Measurements from ENCODE around the gene ZBTB22.

Gene ZBTB22

DNA sequence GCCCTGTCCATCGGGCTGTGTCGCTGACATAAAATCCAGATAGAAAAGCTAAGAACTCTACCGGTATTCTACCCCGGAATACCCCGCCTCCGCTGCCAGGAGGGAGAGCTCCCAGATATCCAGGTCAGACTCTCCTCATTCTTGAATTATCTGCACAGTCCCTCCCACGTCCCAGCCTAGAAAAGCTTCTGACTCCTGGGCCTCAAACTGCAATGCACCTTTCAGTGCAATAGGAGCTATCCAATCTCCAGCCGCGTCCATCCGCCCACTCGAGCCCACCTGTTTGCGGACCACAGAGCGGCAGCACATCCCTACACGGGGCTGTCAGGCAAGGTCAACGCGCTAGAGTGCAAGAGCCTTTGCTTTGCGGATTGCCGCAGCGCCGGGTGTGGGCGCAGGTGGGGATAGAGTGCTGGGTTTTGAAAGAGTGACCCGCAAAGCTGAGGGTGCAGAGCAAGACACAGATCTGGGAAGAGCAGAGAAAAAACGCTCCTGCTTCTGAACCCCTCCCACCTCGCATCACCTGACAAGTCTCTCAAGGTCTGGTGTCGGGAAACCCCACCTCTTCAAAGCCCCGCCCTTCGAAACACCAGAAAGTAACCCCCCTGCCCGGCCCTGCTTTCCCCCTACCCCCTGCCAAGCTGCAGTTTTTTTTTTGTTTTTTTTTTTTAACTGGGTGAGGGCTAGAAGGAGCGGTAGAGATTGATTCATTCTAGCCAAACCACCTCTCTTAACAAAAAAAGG lies 5.0 kb downstream of the ZBTB22 start:
- no peak for TF ChIP-seq CTCF (IDR thresholded peaks at IDR 0.05)
- peak overlapping the region; percentile 91 for H2AFZ ChIP-seq
- H3K4me2 ChIP-seq (ENCODE audit: low read length): peak overlapping the region; percentile 100
- peak overlapping the region; percentile 94 for H3K4me3 ChIP-seq (ENCODE audit: low read depth, low read length)
- H3K4me1 ChIP-seq: peaks cover 17% of the 10 kb centered on the region
- peaks cover 18% of the 10 kb centered on the region for H3K79me2 ChIP-seq
- no peaks in the 10 kb centered on the region for H3K36me3 ChIP-seq (ENCODE audit: control insufficient read depth, insufficient read depth, low read length)
- no peaks in the 10 kb centered on the region for H3K9me3 ChIP-seq (ENCODE audit: control insufficient read depth, low read length)
- peak overlapping the region; percentile 75 for H3K9ac ChIP-seq
- no peaks in the 10 kb centered on the region for H3K27me3 ChIP-seq (ENCODE audit: control insufficient read depth, insufficient read depth, low read length)
- peak overlapping the region; percentile 96 for H3K27ac ChIP-seq

- H3K79me2 ChIP-seq: peaks cover 38% of the 10 kb centered on the region
- no peak overlapping the region for H3K27ac ChIP-seq
- no peaks in the 10 kb centered on the region for H3K27me3 ChIP-seq (ENCODE audit: control insufficient read depth, insufficient read depth, low read length)
- H3K4me3 ChIP-seq (ENCODE audit: low read depth, low read length): no peak overlapping the region
- H2AFZ ChIP-seq: no peak overlapping the region
- H3K4me1 ChIP-seq: no peaks in the 10 kb centered on the region
- H3K4me2 ChIP-seq (ENCODE audit: low read length): no peak overlapping the region
- no peaks in the 10 kb centered on the region for H3K9me3 ChIP-seq (ENCODE audit: control insufficient read depth, low read length)
- H3K9ac ChIP-seq: no peak overlapping the region
- H3K36me3 ChIP-seq (ENCODE audit: control insufficient read depth, insufficient read depth, low read length): no peaks in the 10 kb centered on the region
- no peak for TF ChIP-seq CTCF (IDR thresholded peaks at IDR 0.05)
These were observed 11.2 kb downstream of the ZBTB22 start for GRCh38 chr6:33306356-33306755.

GRCh38 chr6:33305052-33305451 lies 12.5 kb downstream of the ZBTB22 start:
- no peaks in the 10 kb centered on the region for H3K4me1 ChIP-seq
- no peaks in the 10 kb centered on the region for H3K36me3 ChIP-seq (ENCODE audit: control insufficient read depth, insufficient read depth, low read length)
- H2AFZ ChIP-seq: no peak overlapping the region
- no peaks in the 10 kb centered on the region for H3K9me3 ChIP-seq (ENCODE audit: control insufficient read depth, low read length)
- no peak overlapping the region for H3K4me2 ChIP-seq (ENCODE audit: low read length)
- no peak for TF ChIP-seq CTCF (IDR thresholded peaks at IDR 0.05)
- H3K4me3 ChIP-seq (ENCODE audit: low read depth, low read length): no peak overlapping the region
- no peaks in the 10 kb centered on the region for H3K27me3 ChIP-seq (ENCODE audit: control insufficient read depth, insufficient read depth, low read length)
- peaks cover 41% of the 10 kb centered on the region for H3K79me2 ChIP-seq
- H3K27ac ChIP-seq: no peak overlapping the region
- H3K9ac ChIP-seq: no peak overlapping the region

DNA sequence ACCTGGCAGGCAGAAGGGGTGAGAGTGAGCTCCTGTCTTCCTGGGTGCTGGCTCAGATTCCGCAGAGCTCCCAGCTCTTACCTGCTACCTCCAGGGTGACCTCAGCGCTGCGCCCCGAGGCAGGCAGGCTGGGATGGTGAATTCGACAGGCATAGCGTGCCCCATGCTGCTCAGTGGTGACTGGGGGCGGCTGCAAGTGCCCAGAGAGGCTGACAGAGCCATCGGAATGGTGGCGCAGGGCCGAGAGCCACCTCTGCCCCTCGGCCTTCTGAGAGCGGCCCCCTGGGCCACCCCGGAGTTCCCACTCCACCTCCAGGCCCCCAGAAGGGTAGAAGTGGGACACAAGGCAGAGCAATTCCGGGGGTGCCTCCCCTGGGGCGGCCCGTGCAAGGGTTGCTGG lies 13.3 kb downstream of the ZBTB22 start:
- Histone ChIP-seq H3K4me1 (no peaks in the 10 kb centered on the region), H3K27me3 (ENCODE audit: control insufficient read depth, insufficient read depth, low read length) (no peaks in the 10 kb centered on the region), H3K9ac (no peak overlapping the region), H3K36me3 (ENCODE audit: control insufficient read depth, insufficient read depth, low read length) (no peaks in the 10 kb centered on the region), H2AFZ (no peak overlapping the region), H3K4me2 (ENCODE audit: low read length) (no peak overlapping the region), H3K79me2 (peaks cover 38% of the 10 kb centered on the region), H3K9me3 (ENCODE audit: control insufficient read depth, low read length) (no peaks in the 10 kb centered on the region), H3K4me3 (ENCODE audit: low read depth, low read length) (no peak overlapping the region), H3K27ac (no peak overlapping the region)
- no peak for TF ChIP-seq CTCF (IDR thresholded peaks at IDR 0.05)

DNA sequence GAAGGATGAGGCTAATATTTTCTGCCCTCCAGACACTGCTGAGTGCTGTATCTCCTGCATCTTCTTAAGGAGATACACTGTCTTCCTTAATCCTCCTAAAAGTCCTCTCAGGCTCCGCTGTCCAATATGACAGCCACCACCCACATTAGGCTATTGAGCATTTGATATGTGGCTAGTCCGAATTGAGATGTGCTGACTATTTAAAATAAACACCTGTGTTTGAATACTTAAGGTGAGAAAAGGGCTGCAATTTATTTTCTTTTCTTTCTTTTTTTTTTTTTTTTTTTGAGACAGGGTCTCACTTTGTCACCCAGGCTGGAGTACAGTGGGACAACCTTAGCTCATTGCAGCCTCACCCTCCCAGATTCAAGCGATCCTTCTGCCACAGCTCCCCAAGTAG lies 15.7 kb downstream of the ZBTB22 start:
- peaks cover 2% of the 10 kb centered on the region for H3K4me1 ChIP-seq
- H3K9ac ChIP-seq: no peak overlapping the region
- TF ChIP-seq CTCF (IDR thresholded peaks at IDR 0.05): no peak
- peaks cover 26% of the 10 kb centered on the region for H3K79me2 ChIP-seq
- no peak overlapping the region for H2AFZ ChIP-seq
- no peak overlapping the region for H3K27ac ChIP-seq
- no peak overlapping the region for H3K4me3 ChIP-seq (ENCODE audit: low read depth, low read length)
- no peaks in the 10 kb centered on the region for H3K36me3 ChIP-seq (ENCODE audit: control insufficient read depth, insufficient read depth, low read length)
- no peak overlapping the region for H3K4me2 ChIP-seq (ENCODE audit: low read length)
- H3K27me3 ChIP-seq (ENCODE audit: control insufficient read depth, insufficient read depth, low read length): no peaks in the 10 kb centered on the region
- H3K9me3 ChIP-seq (ENCODE audit: control insufficient read depth, low read length): no peaks in the 10 kb centered on the region

Measured in parathyroid adenoma (tissue), 2 donors.